GM23338 (cell line): ENCODE measurements around the gene HNF1A. TPM values are rescaled to one million over a fixed set of nuclear protein-coding genes. Genes with fewer than 3 reads are reported as not detected.

Experiments
- ATAC-seq: fragments of 200-7000 bp; cut with Tn5 transposase; 3 replicates; pipeline ENCODE4 v1.9.1; 2020
- DNase-seq: peaks from one replicate; pipeline ENCODE4 v3.0.0-alpha.2; 2015; ENCODE audit warnings: low spot score
- H2AFZ ChIP-seq: fragments of 200-600 bp; sonication (generic); 2 replicates; pipeline ENCODE4 v1.8.0; 2016; ENCODE audit warnings: antibody characterized with exemption, mild to moderate bottlenecking, moderate library complexity
- H3F3A ChIP-seq: fragments of 200-600 bp; sonication (generic); replicated peaks from 2 replicates; pipeline ENCODE4 v1.8.0; 2017; ENCODE audit warnings: antibody characterized with exemption, mixed run types, low read depth
- H3K27ac ChIP-seq: fragments of 200-600 bp; sonication (generic); 2 replicates; pipeline ENCODE4 v1.6.1; 2016; ENCODE audit warnings: low read depth
- H3K27me3 ChIP-seq: fragments of 200-600 bp; sonication (generic); 2 replicates; pipeline ENCODE4 v1.8.0; 2016; ENCODE audit warnings: mild to moderate bottlenecking, mixed run types, moderate library complexity; ENCODE audit not compliant: insufficient read depth
- H3K36me3 ChIP-seq: fragments of 200-600 bp; sonication (generic); 2 replicates; pipeline ENCODE4 v1.8.0; 2016; ENCODE audit warnings: mild to moderate bottlenecking; ENCODE audit not compliant: insufficient read depth
- H3K4me1 ChIP-seq: fragments of 200-600 bp; sonication (generic); 2 replicates; pipeline ENCODE4 v1.8.0; 2016; ENCODE audit warnings: mild to moderate bottlenecking, moderate library complexity; ENCODE audit not compliant: insufficient read depth
- H3K4me2 ChIP-seq: fragments of 200-600 bp; sonication (generic); 2 replicates; pipeline ENCODE4 v1.7.1; 2017; ENCODE audit warnings: mixed run types
- H3K4me3 ChIP-seq: fragments of 200-600 bp; sonication (generic); 2 replicates; pipeline ENCODE4 v1.6.1; 2016; ENCODE audit warnings: mixed run types
- H3K79me2 ChIP-seq: fragments of 200-600 bp; sonication (generic); replicated peaks from 2 replicates; pipeline ENCODE4 v1.8.0; 2017; ENCODE audit warnings: mild to moderate bottlenecking; ENCODE audit not compliant: insufficient read depth
- H3K9me2 ChIP-seq: fragments of 200-600 bp; sonication (generic); 2 replicates; pipeline ENCODE4 v1.8.0; 2017; ENCODE audit not compliant: insufficient read depth
- H4K20me1 ChIP-seq: fragments of 200-600 bp; sonication (generic); replicated peaks from 2 replicates; pipeline ENCODE4 v1.8.0; 2017; ENCODE audit warnings: mild to moderate bottlenecking; ENCODE audit not compliant: insufficient read depth
- H3K27ac Mint-ChIP-seq: 2 replicates; pipeline ENCODE4 v1.8.0; 2020; ENCODE audit warnings: inconsistent platforms, mild to moderate bottlenecking, moderate library complexity, mixed read lengths
- H3K27me3 Mint-ChIP-seq: 3 replicates; pipeline ENCODE4 v1.8.0; 2022; ENCODE audit warnings: low read depth, mild to moderate bottlenecking, moderate library complexity, mixed read lengths, inconsistent platforms; ENCODE audit not compliant: insufficient read depth, poor library complexity
- H3K36me3 Mint-ChIP-seq: 3 replicates; pipeline ENCODE4 v1.8.0; 2021; ENCODE audit warnings: low read depth, mild to moderate bottlenecking, inconsistent platforms, moderate library complexity, mixed read lengths
- H3K4me1 Mint-ChIP-seq: 3 replicates; pipeline ENCODE4 v1.8.0; 2020; ENCODE audit warnings: mild to moderate bottlenecking, inconsistent platforms, mixed read lengths
- H3K4me3 Mint-ChIP-seq: 3 replicates; pipeline ENCODE4 v1.8.0; 2021; ENCODE audit warnings: moderate library complexity, mild to moderate bottlenecking, inconsistent platforms, mixed read lengths
- H3K9me3 Mint-ChIP-seq: 3 replicates; pipeline ENCODE4 v1.8.0; 2020; ENCODE audit warnings: moderate library complexity, mild to moderate bottlenecking, inconsistent platforms, mixed read lengths
- CREB1 ChIP-seq: fragments of 250-450 bp; sonication (Bioruptor Pico); IDR thresholded peaks from 2 replicates; pipeline ENCODE4 v1.5.0; 2020; ENCODE audit warnings: low read depth, mild to moderate bottlenecking, moderate library complexity
- CTCF ChIP-seq, 2 experiments: fragments of 200-600 bp in 1 of 2; sonication (generic) in 1 of 2; conservative IDR thresholded peaks; 2 replicates each; pipeline versions ENCODE4 v1.5.1 to v1.6.1; 2016 to 2017; ENCODE audit warnings: antibody characterized with exemption in 2 of 2, low read depth in 2 of 2, mild to moderate bottlenecking in 2 of 2, moderate library complexity in 1 of 2
- ETS1 ChIP-seq: IDR thresholded peaks from 2 replicates; pipeline ENCODE4 v1.6.1; 2016; ENCODE audit warnings: antibody characterized with exemption
- EZH2 ChIP-seq: fragments of 200-600 bp; sonication (generic); IDR thresholded peaks from one replicate; pipeline ENCODE4 v1.8.0; 2017; ENCODE audit warnings: antibody characterized with exemption, mild to moderate bottlenecking, low read depth; ENCODE audit not compliant: unreplicated experiment
- EZH2phosphoT487 ChIP-seq: fragments of 200-600 bp; sonication (generic); IDR thresholded peaks from one replicate; pipeline ENCODE4 v1.8.1; 2018; ENCODE audit warnings: antibody characterized with exemption; ENCODE audit not compliant: unreplicated experiment
- JUNB ChIP-seq: IDR thresholded peaks from one replicate; pipeline ENCODE4 v1.6.1; 2016; ENCODE audit warnings: antibody characterized with exemption; ENCODE audit not compliant: unreplicated experiment
- NANOG ChIP-seq: IDR thresholded peaks from 2 replicates; pipeline ENCODE4 v1.6.1; 2016; ENCODE audit warnings: antibody characterized with exemption, borderline replicate concordance
- POLR2AphosphoS5 ChIP-seq: IDR thresholded peaks from 2 replicates; pipeline ENCODE4 v1.6.1; 2016; ENCODE audit warnings: antibody characterized with exemption, low read depth
- REST ChIP-seq: IDR thresholded peaks from one replicate; pipeline ENCODE4 v1.6.1; 2018; ENCODE audit warnings: antibody characterized with exemption; ENCODE audit not compliant: unreplicated experiment
- STAT1 ChIP-seq: IDR thresholded peaks from one replicate; pipeline ENCODE4 v1.6.1; 2016; ENCODE audit warnings: antibody characterized with exemption; ENCODE audit not compliant: unreplicated experiment
- ZNF114 ChIP-seq: fragments of 250-450 bp; sonication (Bioruptor Pico); IDR thresholded peaks from 2 replicates; pipeline ENCODE4 v1.5.0; 2020; ENCODE audit warnings: mild to moderate bottlenecking, moderate library complexity
- ZNF331 ChIP-seq: fragments of 250-450 bp; sonication (Bioruptor Pico); IDR thresholded peaks from 2 replicates; pipeline ENCODE4 v1.5.0; 2020; ENCODE audit warnings: low read depth, mild to moderate bottlenecking, moderate library complexity
- ZNF462 ChIP-seq: fragments of 250-450 bp; sonication (Bioruptor Pico); IDR thresholded peaks from 2 replicates; pipeline ENCODE4 v1.5.0; 2020; ENCODE audit warnings: mild to moderate bottlenecking, moderate library complexity
- polyA plus RNA-seq: library from polyadenylated mRNA; unstranded; fragments of >200 nt; fragmentation: Nextera tagmentation; extraction: Ambion mirVana; gene quantifications from 2 replicates; pipeline ENCODE4 v1.2.1, GENCODE V29; 2016
- total RNA-seq: library from RNA; depleted of rRNA; stranded (reverse); fragments of >200 nt; shearing (Covaris generic); gene quantifications from 2 replicates; pipeline ENCODE4 v1.2.3, GENCODE V29; 2014

The HNF1A gene
- total and polyA plus RNA-seq, 2 experiments from 2014 or later = 0.11 TPM; not detected in 1

- H3K4me2 ChIP-seq = no peak overlapping the region
- no peak overlapping the region for H3K27ac ChIP-seq
- no peaks in the 10 kb centered on the region for H3K36me3 ChIP-seq
- Mint-ChIP-seq H3K4me1 (no peaks in the 10 kb centered on the region; the same call in 2 of the 3 replicates), H3K9me3 (peaks cover 9% of the 10 kb centered on the region; the same call in 1 of the 3 replicates), H3K27me3 (peaks cover 2% of the 10 kb centered on the region), H3K27ac (no peak overlapping the region), H3K4me3 (no peak overlapping the region), H3K36me3 (no peaks in the 10 kb centered on the region)
- no peaks in the 10 kb centered on the region for H3K79me2 ChIP-seq
- no peak overlapping the region for H3K4me3 ChIP-seq
- no peak for ATAC-seq
- H3F3A ChIP-seq = no peaks in the 10 kb centered on the region
- DNase-seq = no peak
- no peak overlapping the region for H2AFZ ChIP-seq
- no peaks in the 10 kb centered on the region for H4K20me1 ChIP-seq
- no peaks in the 10 kb centered on the region for H3K27me3 ChIP-seq
- H3K9me2 ChIP-seq = no peaks in the 10 kb centered on the region
- TF ChIP-seq JUNB (no peak), ZNF114 (CRISPR knock-in tag) (no peak), ZNF462 (CRISPR knock-in tag) (no peak), STAT1 (no peak), POLR2AphosphoS5 (no peak), CTCF (conservative IDR thresholded peaks at IDR 0.05; ENCODE audit: low read depth in 2 of 2) (no peak), EZH2 (no peak), NANOG (no peak), CREB1 (CRISPR knock-in tag) (no peak), REST (no peak), ZNF331 (CRISPR knock-in tag) (no peak), ETS1 (no peak), EZH2phosphoT487 (no peak)
- no peaks in the 10 kb centered on the region for H3K4me1 ChIP-seq
These were observed 27.5 kb upstream of the HNF1A start for GRCh38 chr12:120950807-120951206.
